Heart right ventricle (tissue), 16 donors: Measurements from ENCODE around the gene SPINK2. TPM values are rescaled to one million over a fixed set of nuclear protein-coding genes. Genes with fewer than 3 reads are reported as not detected.

Experiments
- ATAC-seq, 8 donors: fragments of 200-7000 bp; cut with Tn5 transposase; one replicate each; pipeline ENCODE4 v1.9.1; 2020; ENCODE audit warnings: mild to moderate bottlenecking in 8 of 8, moderate library complexity in 8 of 8, moderate number of reproducible peaks in 1 of 8
- DNase-seq, 2 donors: peaks; one replicate each; pipeline ENCODE4 v3.0.0-alpha.2; 2020
- H3K27ac ChIP-seq, 10 donors: fragments of 200-600 bp; sonication (generic) in 2 of 10; one replicate each; pipeline versions ENCODE4 v1.5.0 to v1.8.0; 2020 to 2022; ENCODE audit warnings: mild to moderate bottlenecking in 3 of 10
- H3K27me3 ChIP-seq, 7 donors: fragments of 200-600 bp; one replicate each; pipeline ENCODE4 v1.8.0; 2021 to 2022; ENCODE audit warnings: mild to moderate bottlenecking in 2 of 7
- H3K36me3 ChIP-seq, 9 donors: fragments of 200-600 bp; sonication (generic) in 1 of 9; one replicate each; pipeline versions ENCODE4 v1.5.0 to v1.8.0; 2020 to 2022; ENCODE audit warnings: mild to moderate bottlenecking in 2 of 9
- H3K4me1 ChIP-seq, 9 donors: fragments of 200-600 bp; sonication (generic) in 1 of 9; one replicate each; pipeline versions ENCODE4 v1.5.0 to v1.8.0; 2020 to 2022; ENCODE audit warnings: mild to moderate bottlenecking in 4 of 9
- H3K4me3 ChIP-seq, 10 donors: fragments of 200-600 bp; sonication (generic) in 2 of 10; one replicate each; pipeline versions ENCODE4 v1.5.0 to v1.8.0; 2020 to 2022; ENCODE audit warnings: mild to moderate bottlenecking in 7 of 10, moderate library complexity in 2 of 10
- H3K9me3 ChIP-seq, 11 donors: fragments of 200-600 bp in 10 of 11; sonication (generic) in 2 of 11; one replicate each; pipeline versions ENCODE4 v1.5.0 to v1.8.0; 2013 to 2022; ENCODE audit warnings: mild to moderate bottlenecking in 2 of 11, control low read depth in 1 of 11, moderate library complexity in 1 of 11
- CTCF ChIP-seq, 9 donors: fragments of 200-600 bp; sonication (generic) in 2 of 9; IDR thresholded peaks; one replicate each; pipeline versions ENCODE4 v1.5.0 to v1.8.0; 2021 to 2022; ENCODE audit warnings: antibody characterized with exemption in 9 of 9, mild to moderate bottlenecking in 5 of 9, moderate library complexity in 1 of 9
- WGBS, 2 donors: extraction: QIAGEN DNeasy Blood & Tissue Kit; methylation state at CpG; one replicate each; pipeline ENCODE4 v1.1.7; 2013; ENCODE audit warnings: inconsistent platforms in 1 of 2; 5-methylcytosine and 5-hydroxymethylcytosine counted together
- intact Hi-C, 10 donors: fragments of 100-400 bp; cut with DNase I; formaldehyde crosslinking; loops; one replicate each; pipeline versions ENCODE4 v1.11.1 to v1.14.2; 2022
- polyA plus RNA-seq, 2 donors: library from polyadenylated mRNA; stranded (reverse); fragments of 200-250 nt; gene quantifications; one replicate each; pipeline ENCODE4 v1.2.3, GENCODE V29; 2013
- total RNA-seq, 10 donors: library from RNA; stranded (reverse); fragmentation: NEBNext Ultra II Directional in 3 of 10; extraction: Animal tissue kit (Norgen Biotek cat#: 25700) in 3 of 10; gene quantifications; one replicate each; pipeline versions ENCODE4 v1.2.1 to v1.2.4, GENCODE V29; 2021 to 2023
- donor health status: Arrhythmogenic right ventricular cardiomyopathy.
- donor health status: ischemic (EF 13 %, LVEDD 7.1; RV severe dilation, severe dysfunction).
- donor health status: healthy with polysubstance abuse.
- donor health status: DM: no; HTN: yes; CAD: no.
- donor health status: DM: no; HTN: no; CAD: no.
- donor health status: ischemic (EF 25% LVEDD 6.9; RV normal size, moderate dysfunction).
- donor health status: ischemic (EF 25% LVEDD 5.7; RV mildly dilated, moderate dysfunction).
- donor health status: healthy.
- donor health status: DM: yes; HTN: yes; CAD: no.
- donor health status: Ischemic cardiomyopathy.
- donor health status: ischemic (EF 35%, LVEDD 5.7; RV mildly dilated, moderate dysfunction).
- donor health status: nonischemic (EF 11% LVEDD 7.7; RV severe dilation, severe dysfunction).
- donor health status: DM: yes; HTN: yes; CAD: no.
- donor health status: PGD.
- donor health status: ischemic (EF 29% LVEDD 5.4; RV normal size, mild dysfunction).
- donor health status: nonischemic (EF 23%, LVEDD 6.1; RV moderate dilation, normal function).

Gene SPINK2
- total and polyA plus RNA-seq, 12 donors = 0.64 to 0.74 TPM; not detected in 10

DNA sequence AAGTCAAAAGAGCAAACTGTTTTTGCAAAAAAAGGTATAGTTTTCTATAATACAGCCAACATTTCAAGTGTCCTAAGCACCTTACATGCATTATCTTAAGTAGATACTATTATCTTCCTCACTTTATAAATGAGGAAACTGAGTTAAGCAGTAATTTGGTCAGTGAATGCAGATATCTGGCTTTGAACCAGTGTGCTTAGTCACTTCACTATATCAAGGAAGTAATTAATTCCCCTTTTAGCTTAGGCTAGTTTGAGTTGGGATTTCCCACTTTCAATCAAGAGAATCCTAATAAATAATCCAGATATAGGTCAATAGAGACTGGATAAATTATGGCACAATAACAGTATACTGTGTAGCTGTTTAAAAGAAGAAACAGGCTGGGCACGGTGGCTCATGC, 14.8 kb downstream of the SPINK2 start:
- WGBS, 2 donors = 73 to 74% methylated on average over 1 of the region's 1 CpG

DNA sequence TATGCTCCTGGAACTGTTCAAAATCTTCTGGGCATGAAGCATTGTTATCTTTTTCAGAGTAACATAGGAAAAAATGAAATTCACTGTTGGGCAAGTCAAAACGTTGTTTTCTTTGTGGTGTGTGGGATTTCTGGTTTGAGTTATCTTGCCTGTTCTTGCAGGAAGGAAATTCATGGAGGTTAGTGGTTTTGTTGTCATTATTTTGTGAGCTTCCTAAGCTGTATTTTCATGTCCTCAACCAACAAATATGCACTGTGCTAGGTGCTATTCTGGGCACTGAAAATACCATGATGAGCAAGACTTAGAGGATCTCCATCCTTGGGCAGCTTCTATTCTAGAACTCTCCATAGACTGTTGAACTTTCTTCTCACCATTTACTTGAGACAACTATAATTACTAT, 16.9 kb downstream of the SPINK2 start:
- ATAC-seq = no peak
- DNase-seq = no peak
- Histone ChIP-seq H3K36me3 (no peaks in the 10 kb centered on the region), H3K4me3 (no peak overlapping the region), H3K27me3 (peaks cover 0 to 3% (median 0%) of the 10 kb centered on the region in 7 donors), H3K27ac (no peak overlapping the region), H3K9me3 (no peaks in the 10 kb centered on the region), H3K4me1 (peaks cover 0 to 5% (median 1%) of the 10 kb centered on the region in 9 donors)
- TF ChIP-seq CTCF (IDR thresholded peaks at IDR 0.05) = no peak
- 41 to 68% methylated on average over 1 of the region's 1 CpG for WGBS, 2 donors
- intact Hi-C loops = loop anchor here in 7 of 10 donors (5.0 to 10.0 kb wide), 2 partner anchors 227 to 380 kb away; no protein-coding TSS in a partner anchor

More for the DNA sequence above, 14.8 kb downstream of the SPINK2 start:
- Histone ChIP-seq H3K27me3 (peaks cover 0 to 3% (median 0%) of the 10 kb centered on the region in 7 donors), H3K4me1 (peaks cover 0 to 2% (median 0%) of the 10 kb centered on the region in 9 donors), H3K4me3 (no peak overlapping the region), H3K9me3 (no peaks in the 10 kb centered on the region), H3K27ac (no peak overlapping the region), H3K36me3 (no peaks in the 10 kb centered on the region)
- ATAC-seq (no peak), DNase-seq (no peak)
- no peak for TF ChIP-seq CTCF (IDR thresholded peaks at IDR 0.05)
- intact Hi-C loops = loop anchor here in 4 of 10 donors (10.0 kb wide), 1 partner anchor 382 kb away; no protein-coding TSS in a partner anchor

DNA sequence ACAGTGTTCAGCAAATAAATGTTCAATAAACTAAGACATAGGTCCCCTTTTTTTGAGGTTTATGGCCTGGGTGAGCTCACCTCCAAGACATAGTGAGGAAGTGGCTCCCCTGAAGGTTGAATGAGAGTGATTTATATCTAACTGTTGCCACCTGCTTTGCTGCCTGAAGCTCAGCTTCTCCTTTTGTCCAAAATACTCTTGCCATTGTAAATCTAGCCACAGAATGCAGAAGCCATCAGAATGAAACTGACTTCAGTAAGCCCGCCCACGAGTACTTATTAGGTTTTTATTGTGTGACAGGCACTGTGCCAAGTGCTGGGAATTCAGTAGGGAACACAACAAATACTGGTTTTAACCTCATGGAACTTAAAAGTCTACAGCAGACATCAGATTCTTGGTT, 18.0 kb downstream of the SPINK2 start:
- intact Hi-C loops = loop anchor here in 7 of 10 donors (5.0 to 10.0 kb wide), 2 partner anchors 226 to 379 kb away; no protein-coding TSS in a partner anchor

More for the DNA sequence above, 18.0 kb downstream of the SPINK2 start:
- DNase-seq (peak in 1 of 2 donors; percentile 8), ATAC-seq (no peak)
- no peaks in the 10 kb centered on the region for H3K36me3 ChIP-seq
- H3K27me3 ChIP-seq = no peaks in the 10 kb centered on the region
- H3K27ac ChIP-seq = no peak overlapping the region
- H3K4me1 ChIP-seq = peaks cover 0 to 10% (median 3%) of the 10 kb centered on the region in 9 donors
- no peak for TF ChIP-seq CTCF (IDR thresholded peaks at IDR 0.05)
- 49 to 56% methylated on average over 2 of the region's 2 CpGs for WGBS, 2 donors
- no peak overlapping the region for H3K4me3 ChIP-seq
- H3K9me3 ChIP-seq = no peaks in the 10 kb centered on the region
